Mesenchymal stem cell (in vitro differentiated cells and primary cell): Measurements from ENCODE around the gene DLX2.

ENCODE experiments used
- DNase-seq: peaks from one replicate; pipeline ENCODE4 v3.0.0-alpha.2; 2013
- H2AFZ ChIP-seq: one replicate; pipeline ENCODE4 v1.6.1; 2013; ENCODE audit warnings: low read depth, mild to moderate bottlenecking, control low read depth, inconsistent platforms, low read length, moderate library complexity
- H2AK5ac ChIP-seq: 2 replicates; pipeline ENCODE4 v1.6.1; 2013; ENCODE audit warnings: low read length, moderate library complexity, mild to moderate bottlenecking, inconsistent platforms; ENCODE audit not compliant: severe bottlenecking
- H2BK120ac ChIP-seq: one replicate; pipeline ENCODE4 v1.6.1; 2013; ENCODE audit warnings: low read depth, mild to moderate bottlenecking, inconsistent platforms, low read length, moderate library complexity
- H2BK12ac ChIP-seq, 2 experiments: one replicate each; pipeline ENCODE4 v1.6.1; 2013; ENCODE audit warnings: inconsistent platforms in 2 of 2, low read length in 2 of 2, mild to moderate bottlenecking in 2 of 2, moderate library complexity in 2 of 2, control low read depth in 1 of 2
- H2BK15ac ChIP-seq: one replicate; pipeline ENCODE4 v1.6.1; 2013; ENCODE audit warnings: mild to moderate bottlenecking, low read depth, inconsistent platforms; ENCODE audit not compliant: poor library complexity, severe bottlenecking
- H2BK5ac ChIP-seq: 2 replicates; pipeline ENCODE4 v1.6.1; 2013; ENCODE audit warnings: low read depth, mild to moderate bottlenecking, low read length, control low read depth, inconsistent platforms; ENCODE audit not compliant: poor library complexity, severe bottlenecking
- H3K14ac ChIP-seq, 2 experiments: one replicate each; pipeline ENCODE4 v1.6.1; 2013; ENCODE audit warnings: inconsistent platforms in 2 of 2, low read length in 2 of 2, control low read depth in 1 of 2, mild to moderate bottlenecking in 1 of 2, moderate library complexity in 1 of 2
- H3K18ac ChIP-seq, 2 experiments: one replicate each; pipeline ENCODE4 v1.6.1; 2013; ENCODE audit warnings: inconsistent platforms in 2 of 2, low read length in 2 of 2, control low read depth in 1 of 2, low read depth in 1 of 2, mild to moderate bottlenecking in 1 of 2
- H3K23ac ChIP-seq, 2 experiments: one replicate each; pipeline ENCODE4 v1.6.1; 2013; ENCODE audit warnings: inconsistent platforms in 2 of 2, low read length in 2 of 2, mild to moderate bottlenecking in 2 of 2, moderate library complexity in 2 of 2, control low read depth in 1 of 2
- H3K27ac ChIP-seq: 2 replicates; pipeline ENCODE4 v1.5.1; 2013; ENCODE audit warnings: mild to moderate bottlenecking, moderate library complexity, low read length, control low read depth, inconsistent platforms; ENCODE audit not compliant: poor library complexity, severe bottlenecking
- H3K27me3 ChIP-seq, 2 experiments: 2 replicates each; pipeline versions ENCODE4 v1.6.1 to v1.7.0; 2013; ENCODE audit warnings: low read length in 2 of 2, mild to moderate bottlenecking in 2 of 2, moderate library complexity in 2 of 2, control low read depth in 1 of 2, inconsistent platforms in 1 of 2; ENCODE audit not compliant: control insufficient read depth in 1 of 2, insufficient read depth in 1 of 2
- H3K36me3 ChIP-seq, 2 experiments: 2 replicates each; pipeline versions ENCODE4 v1.6.1 to v1.7.0; 2013; ENCODE audit warnings: low read length in 2 of 2, control low read depth in 1 of 2, inconsistent platforms in 1 of 2, low read depth in 1 of 2, mild to moderate bottlenecking in 1 of 2; ENCODE audit not compliant: insufficient read depth in 2 of 2, control insufficient read depth in 1 of 2
- H3K4ac ChIP-seq, 2 experiments: one replicate each; pipeline ENCODE4 v1.6.1; 2013; ENCODE audit warnings: inconsistent platforms in 2 of 2, low read length in 2 of 2, mild to moderate bottlenecking in 2 of 2, moderate library complexity in 2 of 2, control low read depth in 1 of 2, low read depth in 1 of 2
- H3K4me1 ChIP-seq: 2 replicates; pipeline ENCODE4 v1.6.1; 2013; ENCODE audit warnings: low read depth, low read length, control low read depth; ENCODE audit not compliant: control insufficient read depth, insufficient read depth
- H3K4me2 ChIP-seq: 2 replicates; pipeline ENCODE4 v1.6.1; 2013; ENCODE audit warnings: low read length, mild to moderate bottlenecking, inconsistent platforms; ENCODE audit not compliant: poor library complexity, severe bottlenecking
- H3K4me3 ChIP-seq, 2 experiments: 2 replicates each; pipeline versions ENCODE4 v1.5.1 to v1.7.0; 2013; ENCODE audit warnings: low read length in 2 of 2, mild to moderate bottlenecking in 2 of 2, control low read depth in 1 of 2, low read depth in 1 of 2; ENCODE audit not compliant: insufficient read depth in 1 of 2
- H3K79me1 ChIP-seq: replicated peaks from 2 replicates; pipeline ENCODE4 v1.6.1; 2013; ENCODE audit warnings: mild to moderate bottlenecking, control low read depth, low read length, inconsistent platforms; ENCODE audit not compliant: poor library complexity, severe bottlenecking
- H3K9ac ChIP-seq: 2 replicates; pipeline ENCODE4 v1.7.0; 2013; ENCODE audit warnings: mild to moderate bottlenecking, low read length, moderate library complexity
- H3K9me3 ChIP-seq: 2 replicates; pipeline ENCODE4 v1.7.0; 2013; ENCODE audit warnings: mild to moderate bottlenecking, low read length; ENCODE audit not compliant: control insufficient read depth
- H4K8ac ChIP-seq: one replicate; pipeline ENCODE4 v1.6.1; 2013; ENCODE audit warnings: inconsistent platforms, mild to moderate bottlenecking, low read length, moderate library complexity
- H4K91ac ChIP-seq: one replicate; pipeline ENCODE4 v1.6.1; 2013; ENCODE audit warnings: mild to moderate bottlenecking, low read length, inconsistent platforms
- WGBS: methylation state at CpG from one replicate; pipeline ENCODE4 v1.1.7; 2013; ENCODE audit warnings: mixed read lengths; 5-methylcytosine and 5-hydroxymethylcytosine counted together

Gene DLX2

GRCh38 chr2:172088245-172089004, 14.3 kb downstream of the DLX2 start:
- no peak overlapping the region for H2BK12ac ChIP-seq
- H3K36me3 ChIP-seq = no peaks in the 10 kb centered on the region
- no peak for DNase-seq

GRCh38 chr2:172087780-172088244, 14.9 kb downstream of the DLX2 start:
- no peak overlapping the region for H3K4me3 ChIP-seq
- H3K27me3 ChIP-seq = peaks cover 94 to 97% of the 10 kb centered on the region in 2 experiments
- H3K14ac ChIP-seq = no peak overlapping the region
- H3K36me3 ChIP-seq = no peaks in the 10 kb centered on the region
- no peak overlapping the region for H2BK120ac ChIP-seq
- no peak overlapping the region for H3K9ac ChIP-seq
- H2BK5ac ChIP-seq = no peak overlapping the region
- no peak overlapping the region for H4K8ac ChIP-seq
- no peak overlapping the region for H2AFZ ChIP-seq
- WGBS = 1% methylated on average over 22 of the region's 23 CpGs
- H3K18ac ChIP-seq = no peak overlapping the region
- H3K27ac ChIP-seq = no peak overlapping the region
- H4K91ac ChIP-seq = no peak overlapping the region
- DNase-seq = no peak
- peak overlapping the region in 1 of 2 experiments; percentile 83 for H3K23ac ChIP-seq
- no peak overlapping the region for H3K4ac ChIP-seq
- H2BK12ac ChIP-seq = no peak overlapping the region
- no peak overlapping the region for H2AK5ac ChIP-seq
- no peak overlapping the region for H3K4me2 ChIP-seq
- H3K9me3 ChIP-seq = peaks cover 6% of the 10 kb centered on the region
- peaks cover 34% of the 10 kb centered on the region for H3K4me1 ChIP-seq
- H2BK15ac ChIP-seq = no peak overlapping the region
- H3K79me1 ChIP-seq = no peaks in the 10 kb centered on the region

More at GRCh38 chr2:172088245-172089004, 14.3 kb downstream of the DLX2 start:
- H4K91ac ChIP-seq = no peak overlapping the region
- H3K23ac ChIP-seq = peak overlapping the region in 1 of 2 experiments; percentile 83
- H2BK5ac ChIP-seq = no peak overlapping the region
- no peak overlapping the region for H2AK5ac ChIP-seq
- no peak overlapping the region for H2BK120ac ChIP-seq
- no peaks in the 10 kb centered on the region for H3K79me1 ChIP-seq
- peaks cover 32% of the 10 kb centered on the region for H3K4me1 ChIP-seq
- H3K18ac ChIP-seq = no peak overlapping the region
- peaks cover 6% of the 10 kb centered on the region for H3K9me3 ChIP-seq
- no peak overlapping the region for H3K14ac ChIP-seq
- no peak overlapping the region for H2AFZ ChIP-seq
- H3K4me2 ChIP-seq = no peak overlapping the region
- H2BK15ac ChIP-seq = no peak overlapping the region
- no peak overlapping the region for H3K27ac ChIP-seq
- no peak overlapping the region for H4K8ac ChIP-seq
- no peak overlapping the region for H3K4ac ChIP-seq
- no peak overlapping the region for H3K4me3 ChIP-seq
- H3K9ac ChIP-seq = no peak overlapping the region
- peaks cover 94 to 97% of the 10 kb centered on the region in 2 experiments for H3K27me3 ChIP-seq
- 6% methylated on average over 37 of the region's 37 CpGs for WGBS

GRCh38 chr2:172087207-172087779, 15.4 kb downstream of the DLX2 start:
- no peak overlapping the region for H3K23ac ChIP-seq
- H3K4me2 ChIP-seq = no peak overlapping the region
- no peak overlapping the region for H3K14ac ChIP-seq
- peaks cover 6% of the 10 kb centered on the region for H3K9me3 ChIP-seq
- under 1% methylated on average over 24 of the region's 31 CpGs for WGBS
- H3K79me1 ChIP-seq = no peaks in the 10 kb centered on the region
- no peak overlapping the region for H2BK5ac ChIP-seq
- H3K27ac ChIP-seq = no peak overlapping the region
- H3K4me3 ChIP-seq = no peak overlapping the region
- H2BK15ac ChIP-seq = no peak overlapping the region
- H4K8ac ChIP-seq = no peak overlapping the region
- no peak overlapping the region for H3K4ac ChIP-seq
- no peak overlapping the region for H3K9ac ChIP-seq
- H3K36me3 ChIP-seq = no peaks in the 10 kb centered on the region
- no peak overlapping the region for H2BK12ac ChIP-seq
- DNase-seq = no peak
- H3K18ac ChIP-seq = no peak overlapping the region
- H2AFZ ChIP-seq = no peak overlapping the region
- no peak overlapping the region for H2BK120ac ChIP-seq
- peaks cover 94 to 97% of the 10 kb centered on the region in 2 experiments for H3K27me3 ChIP-seq
- no peak overlapping the region for H2AK5ac ChIP-seq
- H3K4me1 ChIP-seq = peaks cover 34% of the 10 kb centered on the region
- no peak overlapping the region for H4K91ac ChIP-seq
